Measurements from ENCODE around the gene LRRC27.

The LRRC27 gene

GRCh38 chr10:132402781-132403241 lies 70.8 kb downstream of the LRRC27 start:
- no peak for DNase-seq (ENCODE audit: low spot score)

GRCh38 chr10:132403511-132404168 lies 71.6 kb downstream of the LRRC27 start:
- no peak for DNase-seq (ENCODE audit: low spot score)
- H3K4me3 ChIP-seq = no peak overlapping the region
- TF ChIP-seq CTCF (IDR thresholded peaks at IDR 0.05) = no peak
- no peak overlapping the region for H3K27ac ChIP-seq

More at GRCh38 chr10:132402781-132403241, 70.8 kb downstream of the LRRC27 start:
- TF ChIP-seq CTCF (IDR thresholded peaks at IDR 0.05) = no peak
- Histone ChIP-seq H3K27ac (no peak overlapping the region), H3K4me3 (no peak overlapping the region)

- Histone ChIP-seq H3K4me3 (no peak overlapping the region), H3K27ac (no peak overlapping the region)
- no peak for DNase-seq (ENCODE audit: low spot score)
- no peak for TF ChIP-seq CTCF (IDR thresholded peaks at IDR 0.05)
Observed at GRCh38 chr10:132404169-132404880, 72.3 kb downstream of the LRRC27 start.

GRCh38 chr10:132404911-132405462 lies 73.0 kb downstream of the LRRC27 start:
- Histone ChIP-seq H3K4me3 (no peak overlapping the region), H3K27ac (no peak overlapping the region)
- DNase-seq (ENCODE audit: low spot score) = no peak
- TF ChIP-seq CTCF (IDR thresholded peaks at IDR 0.05) = no peak

GRCh38 chr10:132405463-132405991 lies 73.5 kb downstream of the LRRC27 start:
- Histone ChIP-seq H3K27ac (no peak overlapping the region), H3K4me3 (no peak overlapping the region)
- TF ChIP-seq CTCF (IDR thresholded peaks at IDR 0.05) = no peak
- DNase-seq (ENCODE audit: low spot score) = no peak

- no peak overlapping the region for H3K27ac ChIP-seq
- no peak overlapping the region for H3K4me3 ChIP-seq
- no peak for DNase-seq (ENCODE audit: low spot score)
- no peak for TF ChIP-seq CTCF (IDR thresholded peaks at IDR 0.05)
Observed at GRCh38 chr10:132406181-132406580, 74.2 kb downstream of the LRRC27 start.

Measured in coronary artery (tissue), 2 donors.